Measurements from ENCODE around the gene AK5. TPM values are rescaled to one million over a fixed set of nuclear protein-coding genes. Genes with fewer than 3 reads are reported as not detected.

Gene AK5
- total RNA-seq, 2 donors from 2014 or later: 0.46 to 2.8 TPM

DNA sequence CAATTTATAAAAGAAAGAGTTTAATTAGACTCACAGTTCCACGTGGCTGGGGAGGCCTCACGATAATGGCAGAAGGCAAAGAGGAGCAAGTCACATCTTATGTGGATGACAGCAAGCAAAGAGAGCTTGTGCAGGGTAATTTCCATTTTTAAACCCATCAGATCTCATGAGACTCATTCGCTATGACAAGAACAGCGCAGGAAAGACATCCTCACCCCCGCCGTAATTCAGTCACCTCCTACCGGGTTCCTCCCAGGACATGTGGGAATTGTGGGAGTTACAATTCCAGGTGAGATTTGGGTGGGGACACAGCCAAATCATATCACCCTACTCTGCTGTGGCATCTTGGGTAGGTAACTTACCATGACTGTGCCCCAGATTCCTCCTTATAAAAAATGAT lies 79.8 kb downstream of the AK5 start:
- TF ChIP-seq, protein P1, sequence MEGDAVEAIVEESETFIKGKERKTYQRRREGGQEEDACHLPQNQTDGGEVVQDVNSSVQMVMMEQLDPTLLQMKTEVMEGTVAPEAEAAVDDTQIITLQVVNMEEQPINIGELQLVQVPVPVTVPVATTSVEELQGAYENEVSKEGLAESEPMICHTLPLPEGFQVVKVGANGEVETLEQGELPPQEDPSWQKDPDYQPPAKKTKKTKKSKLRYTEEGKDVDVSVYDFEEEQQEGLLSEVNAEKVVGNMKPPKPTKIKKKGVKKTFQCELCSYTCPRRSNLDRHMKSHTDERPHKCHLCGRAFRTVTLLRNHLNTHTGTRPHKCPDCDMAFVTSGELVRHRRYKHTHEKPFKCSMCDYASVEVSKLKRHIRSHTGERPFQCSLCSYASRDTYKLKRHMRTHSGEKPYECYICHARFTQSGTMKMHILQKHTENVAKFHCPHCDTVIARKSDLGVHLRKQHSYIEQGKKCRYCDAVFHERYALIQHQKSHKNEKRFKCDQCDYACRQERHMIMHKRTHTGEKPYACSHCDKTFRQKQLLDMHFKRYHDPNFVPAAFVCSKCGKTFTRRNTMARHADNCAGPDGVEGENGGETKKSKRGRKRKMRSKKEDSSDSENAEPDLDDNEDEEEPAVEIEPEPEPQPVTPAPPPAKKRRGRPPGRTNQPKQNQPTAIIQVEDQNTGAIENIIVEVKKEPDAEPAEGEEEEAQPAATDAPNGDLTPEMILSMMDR (conservative IDR thresholded peaks at IDR 0.05): no peak
- no peaks in the 10 kb centered on the region for H3K27me3 Mint-ChIP-seq (ENCODE audit: insufficient read depth)
- WGBS, 2 experiments (ENCODE audit: insufficient coverage in 1 of 2, insufficient read length in 1 of 2): 95 to 100% methylated on average over 5 to 7 of the region's 7 CpGs
- Histone ChIP-seq H3K9ac (ENCODE audit: extremely low read depth, low read length, poor library complexity, severe bottlenecking) (no peak overlapping the region), H3K9me3 (ENCODE audit: control insufficient read depth, low read length) (no peaks in the 10 kb centered on the region), H3K27me3 (ENCODE audit: control insufficient read depth, insufficient read depth, low read length, poor library complexity, severe bottlenecking) (no peaks in the 10 kb centered on the region), H3K36me3 (ENCODE audit: control insufficient read depth, insufficient read depth, low read length) (no peaks in the 10 kb centered on the region), H3K27ac (ENCODE audit: low read depth, low read length) (no peak overlapping the region), H3K4me1 (ENCODE audit: control insufficient read depth, insufficient read depth, low read length) (no peaks in the 10 kb centered on the region), H3K4me3 (ENCODE audit: low read length) (no peak overlapping the region)
- no peaks in the 10 kb centered on the region for H3K9me3 Mint-ChIP-seq
- no peak overlapping the region for H3K4me3 Mint-ChIP-seq
- no peak for DNase-seq
- no peaks in the 10 kb centered on the region for H3K4me1 Mint-ChIP-seq
- H3K36me3 Mint-ChIP-seq (ENCODE audit: low read depth): no peaks in the 10 kb centered on the region
- no peak overlapping the region for H3K27ac Mint-ChIP-seq

- H3K4me3 ChIP-seq (ENCODE audit: low read length): no peak overlapping the region
- H3K36me3 Mint-ChIP-seq (ENCODE audit: low read depth): no peaks in the 10 kb centered on the region
- no peak overlapping the region for H3K27ac Mint-ChIP-seq
- H3K27ac ChIP-seq (ENCODE audit: low read depth, low read length): no peak overlapping the region
- no peak overlapping the region for H3K4me3 Mint-ChIP-seq
- H3K4me1 Mint-ChIP-seq: peaks cover 14% of the 10 kb centered on the region
- no peaks in the 10 kb centered on the region for H3K4me1 ChIP-seq (ENCODE audit: control insufficient read depth, insufficient read depth, low read length)
- H3K27me3 ChIP-seq (ENCODE audit: control insufficient read depth, insufficient read depth, low read length, poor library complexity, severe bottlenecking): no peaks in the 10 kb centered on the region
- TF ChIP-seq, protein P1 (conservative IDR thresholded peaks at IDR 0.05): no peak
- no peaks in the 10 kb centered on the region for H3K27me3 Mint-ChIP-seq (ENCODE audit: insufficient read depth)
- H3K36me3 ChIP-seq (ENCODE audit: control insufficient read depth, insufficient read depth, low read length): no peaks in the 10 kb centered on the region
- no peak for DNase-seq
- no peak overlapping the region for H3K9ac ChIP-seq (ENCODE audit: extremely low read depth, low read length, poor library complexity, severe bottlenecking)
- no peaks in the 10 kb centered on the region for H3K9me3 ChIP-seq (ENCODE audit: control insufficient read depth, low read length)
- 54 to 61% methylated on average over 3 to 4 of the region's 4 CpGs for WGBS, 2 experiments (ENCODE audit: insufficient coverage in 1 of 2, insufficient read length in 1 of 2)
- H3K9me3 Mint-ChIP-seq: no peaks in the 10 kb centered on the region
These were observed 88.3 kb downstream of the AK5 start for GRCh38 chr1:77370161-77370560.

GRCh38 chr1:77370583-77371306 lies 88.9 kb downstream of the AK5 start:
- WGBS, 2 experiments (ENCODE audit: insufficient coverage in 1 of 2, insufficient read length in 1 of 2): 96% methylated on average over 2 of the region's 2 CpGs; no CpG with 5 or more reads in 1 of the 2 experiments
- H3K4me3 Mint-ChIP-seq: no peak overlapping the region
- Histone ChIP-seq H3K27me3 (ENCODE audit: control insufficient read depth, insufficient read depth, low read length, poor library complexity, severe bottlenecking) (no peaks in the 10 kb centered on the region), H3K4me1 (ENCODE audit: control insufficient read depth, insufficient read depth, low read length) (no peaks in the 10 kb centered on the region), H3K9ac (ENCODE audit: extremely low read depth, low read length, poor library complexity, severe bottlenecking) (no peak overlapping the region), H3K9me3 (ENCODE audit: control insufficient read depth, low read length) (no peaks in the 10 kb centered on the region), H3K27ac (ENCODE audit: low read depth, low read length) (no peak overlapping the region), H3K36me3 (ENCODE audit: control insufficient read depth, insufficient read depth, low read length) (no peaks in the 10 kb centered on the region), H3K4me3 (ENCODE audit: low read length) (no peak overlapping the region)
- H3K27me3 Mint-ChIP-seq (ENCODE audit: insufficient read depth): no peaks in the 10 kb centered on the region
- no peak for DNase-seq
- TF ChIP-seq, protein P1 (conservative IDR thresholded peaks at IDR 0.05): no peak
- no peaks in the 10 kb centered on the region for H3K36me3 Mint-ChIP-seq (ENCODE audit: low read depth)
- H3K9me3 Mint-ChIP-seq: no peaks in the 10 kb centered on the region
- peaks cover 14% of the 10 kb centered on the region for H3K4me1 Mint-ChIP-seq
- no peak overlapping the region for H3K27ac Mint-ChIP-seq

Data from endodermal cell (in vitro differentiated cells).